Measurements from ENCODE around the gene SH3RF1. TPM values are rescaled to one million over a fixed set of nuclear protein-coding genes. Genes with fewer than 3 reads are reported as not detected.

SH3RF1 gene
- total RNA-seq, 1 experiment from 2014 or later = 11.5 TPM

- H3K27me3 ChIP-seq (ENCODE audit: control insufficient read depth, insufficient read depth, low read length) = no peaks in the 10 kb centered on the region
- no peak overlapping the region for H3K27ac ChIP-seq (ENCODE audit: low read length)
- no peaks in the 10 kb centered on the region for H3K9me3 ChIP-seq (ENCODE audit: control insufficient read depth, insufficient read depth, low read depth, low read length)
- in situ Hi-C loops (cut with HindIII; ENCODE audit: low pct_unique_long_range_greater_than_20kb, low sequenced_read_pairs) (no loop called here), intact Hi-C loops (cut with micrococcal nuclease; ENCODE audit: unreplicated experiment) (no loop called here)
- no peak overlapping the region for H3K4me3 ChIP-seq (ENCODE audit: low read depth in 2 of 2, low read length in 2 of 2)
- H3K4me1 ChIP-seq (ENCODE audit: control insufficient read depth, insufficient read depth, low read length) = peaks cover 9% of the 10 kb centered on the region
- ChIA-PET POLR2A (no interaction called here), CTCF (no interaction called here)
- DNase-seq (ENCODE audit: low read depth, low spot score) = peak; percentile 69
- TF ChIP-seq REST (IDR thresholded peaks at IDR 0.05; ENCODE audit: insufficient read depth in 1 of 2, low read depth in 2 of 2, low read length in 1 of 2) (no peak), TCF7L2 (IDR thresholded peaks at IDR 0.05; ENCODE audit: low read depth, low read length) (no peak), SIN3A (IDR thresholded peaks at IDR 0.05; ENCODE audit: borderline replicate concordance, insufficient read depth, low read depth, low read length) (no peak), POLR2AphosphoS5 (IDR thresholded peaks at IDR 0.05; ENCODE audit: low read depth, low read length) (no peak)
- TF ChIP-seq, protein P1, sequence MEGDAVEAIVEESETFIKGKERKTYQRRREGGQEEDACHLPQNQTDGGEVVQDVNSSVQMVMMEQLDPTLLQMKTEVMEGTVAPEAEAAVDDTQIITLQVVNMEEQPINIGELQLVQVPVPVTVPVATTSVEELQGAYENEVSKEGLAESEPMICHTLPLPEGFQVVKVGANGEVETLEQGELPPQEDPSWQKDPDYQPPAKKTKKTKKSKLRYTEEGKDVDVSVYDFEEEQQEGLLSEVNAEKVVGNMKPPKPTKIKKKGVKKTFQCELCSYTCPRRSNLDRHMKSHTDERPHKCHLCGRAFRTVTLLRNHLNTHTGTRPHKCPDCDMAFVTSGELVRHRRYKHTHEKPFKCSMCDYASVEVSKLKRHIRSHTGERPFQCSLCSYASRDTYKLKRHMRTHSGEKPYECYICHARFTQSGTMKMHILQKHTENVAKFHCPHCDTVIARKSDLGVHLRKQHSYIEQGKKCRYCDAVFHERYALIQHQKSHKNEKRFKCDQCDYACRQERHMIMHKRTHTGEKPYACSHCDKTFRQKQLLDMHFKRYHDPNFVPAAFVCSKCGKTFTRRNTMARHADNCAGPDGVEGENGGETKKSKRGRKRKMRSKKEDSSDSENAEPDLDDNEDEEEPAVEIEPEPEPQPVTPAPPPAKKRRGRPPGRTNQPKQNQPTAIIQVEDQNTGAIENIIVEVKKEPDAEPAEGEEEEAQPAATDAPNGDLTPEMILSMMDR (IDR thresholded peaks at IDR 0.05) = no peak
- peak; percentile 88 for ATAC-seq
- BruUV-seq (replicated peaks) = no TSS peak
- H3K36me3 ChIP-seq (ENCODE audit: control insufficient read depth, insufficient read depth, low read length) = no peaks in the 10 kb centered on the region
Measured at GRCh38 chr4:169229571-169230028, 41.2 kb downstream of the SH3RF1 start.

- no peak overlapping the region; the same call in 1 of the 2 replicates for H3K27ac ChIP-seq (ENCODE audit: low read length)
Measured at GRCh38 chr4:169228076-169228475, 42.7 kb downstream of the SH3RF1 start.

More at GRCh38 chr4:169228076-169228475, 42.7 kb downstream of the SH3RF1 start:
- no TSS peak for BruUV-seq (replicated peaks)
- TF ChIP-seq POLR2AphosphoS5 (IDR thresholded peaks at IDR 0.05; ENCODE audit: low read depth, low read length) = no peak
- no peak for TF ChIP-seq REST (IDR thresholded peaks at IDR 0.05; ENCODE audit: insufficient read depth in 1 of 2, low read depth in 2 of 2, low read length in 1 of 2)
- TF ChIP-seq TCF7L2 (IDR thresholded peaks at IDR 0.05; ENCODE audit: low read depth, low read length) = no peak
- no peak for TF ChIP-seq SIN3A (IDR thresholded peaks at IDR 0.05; ENCODE audit: borderline replicate concordance, insufficient read depth, low read depth, low read length)
- TF ChIP-seq, protein P1 (IDR thresholded peaks at IDR 0.05) = no peak
- ATAC-seq (no peak), DNase-seq (ENCODE audit: low read depth, low spot score) (no peak)
- intact Hi-C loops (cut with micrococcal nuclease; ENCODE audit: unreplicated experiment) (no loop called here), in situ Hi-C loops (cut with HindIII; ENCODE audit: low pct_unique_long_range_greater_than_20kb, low sequenced_read_pairs) (no loop called here)
- ChIA-PET POLR2A (no interaction called here), CTCF (no interaction called here)
- Histone ChIP-seq H3K4me1 (ENCODE audit: control insufficient read depth, insufficient read depth, low read length) (peaks cover 9% of the 10 kb centered on the region), H3K27me3 (ENCODE audit: control insufficient read depth, insufficient read depth, low read length) (no peaks in the 10 kb centered on the region), H3K36me3 (ENCODE audit: control insufficient read depth, insufficient read depth, low read length) (no peaks in the 10 kb centered on the region), H3K9me3 (ENCODE audit: control insufficient read depth, insufficient read depth, low read depth, low read length) (no peaks in the 10 kb centered on the region), H3K4me3 (ENCODE audit: low read depth in 2 of 2, low read length in 2 of 2) (no peak overlapping the region)
